ENCODE data around the gene SIGLEC6. TPM values are rescaled to one million over a fixed set of nuclear protein-coding genes. Genes with fewer than 3 reads are reported as not detected.

Gene SIGLEC6
- total and polyA plus RNA-seq, 3 experiments from 2014 or later: not detected

DNA sequence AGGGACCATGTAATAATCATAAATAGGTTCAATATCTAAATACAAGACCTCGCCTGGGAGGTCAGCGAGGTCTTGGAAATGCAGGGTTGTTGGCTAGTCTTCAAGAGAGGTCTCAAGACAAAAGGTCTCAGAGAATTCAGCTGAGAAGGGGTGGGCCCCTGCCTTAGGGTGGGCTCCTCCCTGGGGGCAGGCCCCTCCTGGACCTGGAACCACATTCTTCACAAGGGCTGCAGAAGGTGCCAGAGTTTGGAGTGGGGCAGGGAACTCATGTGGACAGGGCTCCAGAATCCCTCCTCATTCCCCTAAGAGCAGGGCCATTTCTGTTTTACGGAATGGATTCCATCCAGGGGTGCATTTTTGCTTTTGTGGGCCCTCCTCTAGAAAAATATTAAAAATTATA lies 43.0 kb downstream of the SIGLEC6 start:
- Histone ChIP-seq H3K9me3 (ENCODE audit: low read length) (no peaks in the 10 kb centered on the region), H3K27ac (ENCODE audit: low read depth, low read length) (no peak overlapping the region), H3K4me3 (ENCODE audit: low read length) (no peak overlapping the region), H3K4me1 (ENCODE audit: insufficient read depth, low read length) (no peaks in the 10 kb centered on the region), H3K36me3 (ENCODE audit: insufficient read depth, low read length) (no peaks in the 10 kb centered on the region), H3K27me3 (ENCODE audit: insufficient read depth, low read length, poor library complexity, severe bottlenecking) (no peaks in the 10 kb centered on the region)
- Mint-ChIP-seq H3K36me3 (no peaks in the 10 kb centered on the region), H3K4me1 (no peaks in the 10 kb centered on the region), H3K4me3 (no peak overlapping the region), H3K27ac (no peak overlapping the region), H3K27me3 (peaks cover 19 to 32% of the 10 kb centered on the region in 2 donors), H3K9me3 (peaks cover 0 to 1% (median 0%) of the 10 kb centered on the region in 5 donors)
- POLR2A ChIA-PET: no interaction called here
- CTCF ChIA-PET: interaction anchor here (2.4 kb wide), 1 partner anchor 15 kb away, joined by 7 read pairs; no protein-coding TSS in a partner anchor
- DNase-seq: no peak

DNA sequence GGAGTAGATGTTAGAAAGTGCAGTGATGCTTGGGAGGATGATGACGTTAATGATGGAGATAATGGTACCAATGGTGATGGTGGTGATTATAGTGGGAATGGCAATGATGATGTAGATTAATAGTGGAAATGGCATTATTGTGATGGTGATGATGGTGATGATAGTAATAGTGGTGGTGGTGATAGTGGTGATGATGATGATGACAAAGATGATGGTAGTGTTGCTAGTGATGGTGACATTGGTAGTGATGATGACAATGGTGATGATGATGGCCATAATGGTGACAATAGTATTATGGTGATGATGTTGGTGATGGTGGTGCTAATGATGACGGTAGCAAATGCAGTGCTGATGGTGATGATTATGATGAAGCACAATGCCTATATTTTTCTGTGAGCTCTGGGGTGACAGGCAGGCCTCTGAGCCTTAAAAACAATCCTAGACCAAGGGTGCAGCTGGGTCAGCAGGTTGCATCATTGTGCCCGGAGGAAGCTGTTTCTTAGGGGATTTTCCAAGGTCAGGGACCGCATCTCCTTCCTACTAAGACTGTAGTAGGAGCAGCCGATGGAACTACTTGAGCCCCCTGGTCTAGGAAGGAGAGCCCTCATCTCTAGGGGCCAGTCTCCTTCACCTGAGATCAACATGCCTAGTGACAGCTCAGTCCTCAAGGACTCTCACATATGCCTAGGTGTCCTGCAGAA lies 45.4 kb downstream of the SIGLEC6 start:
- Mint-ChIP-seq H3K36me3 (peaks cover 0 to 1% (median 0%) of the 10 kb centered on the region in 3 donors), H3K27me3 (peaks cover 17 to 38% of the 10 kb centered on the region in 2 donors), H3K9me3 (peaks cover 0 to 1% (median 0%) of the 10 kb centered on the region in 5 donors), H3K27ac (no peak overlapping the region), H3K4me1 (no peaks in the 10 kb centered on the region), H3K4me3 (no peak overlapping the region)
- POLR2A ChIA-PET: no interaction called here
- no peaks in the 10 kb centered on the region for H3K36me3 ChIP-seq (ENCODE audit: insufficient read depth, low read length)
- DNase-seq: no peak
- H3K4me1 ChIP-seq (ENCODE audit: insufficient read depth, low read length): no peaks in the 10 kb centered on the region
- no peaks in the 10 kb centered on the region for H3K9me3 ChIP-seq (ENCODE audit: low read length)
- no peak overlapping the region for H3K27ac ChIP-seq (ENCODE audit: low read depth, low read length)
- H3K4me3 ChIP-seq (ENCODE audit: low read length): no peak overlapping the region
- CTCF ChIA-PET: interaction anchor here (0.9 kb wide), 1 partner anchor 29 kb away, joined by 4 read pairs; no protein-coding TSS in a partner anchor
- H3K27me3 ChIP-seq (ENCODE audit: insufficient read depth, low read length, poor library complexity, severe bottlenecking): no peaks in the 10 kb centered on the region

DNA sequence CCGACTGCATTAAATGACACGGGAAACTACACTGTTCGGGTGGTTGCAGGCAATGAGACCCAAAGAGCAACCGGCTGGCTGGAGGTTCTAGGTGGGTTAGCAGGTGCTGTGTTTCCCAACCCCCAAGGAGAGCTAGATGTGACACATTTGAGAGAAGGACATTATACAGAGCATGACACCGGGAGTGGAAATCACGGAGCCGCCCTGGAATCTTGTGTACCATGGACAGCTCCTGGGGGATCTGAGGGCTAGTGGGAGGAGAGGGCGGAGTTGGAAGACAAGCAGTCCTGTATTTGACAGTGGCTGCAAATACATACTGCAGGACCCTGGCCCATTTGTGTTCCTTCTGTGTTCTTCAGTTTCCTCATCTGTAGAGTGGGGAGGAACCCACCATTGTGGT lies 50.9 kb downstream of the SIGLEC6 start:
- POLR2A ChIA-PET: no interaction called here
- H3K4me3 Mint-ChIP-seq: no peak overlapping the region

DNA sequence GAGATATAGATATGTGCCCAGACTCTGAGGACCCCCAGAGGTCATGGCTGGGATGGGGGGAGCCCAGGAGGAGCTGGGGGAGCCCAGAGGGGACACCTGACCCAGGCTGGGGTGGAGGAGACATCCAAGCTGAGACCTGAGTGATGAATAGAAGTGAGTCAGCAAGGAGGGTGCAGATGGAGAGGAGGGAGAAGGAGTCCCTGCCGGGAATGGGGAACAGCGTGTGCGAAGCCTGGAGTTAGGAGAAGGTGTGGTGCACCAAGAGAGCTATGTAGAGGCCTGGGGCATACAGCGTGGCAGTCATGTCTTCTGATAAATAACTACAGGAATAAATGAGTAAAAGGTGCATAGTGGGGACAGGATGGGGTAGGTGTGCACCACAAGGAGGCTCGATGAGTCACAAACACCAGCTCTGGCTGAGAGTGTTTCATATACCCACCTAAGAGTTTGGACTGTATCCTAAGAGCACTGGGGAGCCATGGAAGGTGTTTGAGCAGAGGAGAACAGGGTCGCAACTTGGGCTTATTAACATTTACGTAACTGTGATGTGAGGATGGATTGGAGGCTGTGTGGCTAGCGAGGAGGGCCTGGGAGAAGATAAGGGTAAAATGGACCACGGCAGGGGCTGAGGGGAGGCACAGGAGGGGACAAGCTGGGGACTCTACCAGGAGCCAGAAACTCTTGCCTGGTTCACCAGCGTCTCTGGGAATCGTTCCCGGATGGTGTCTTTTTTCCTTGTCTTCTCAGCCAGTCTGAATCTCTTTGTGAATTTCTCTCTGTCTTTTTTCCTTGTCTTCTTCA lies 51.7 kb downstream of the SIGLEC6 start:
- Histone ChIP-seq H3K9me3 (ENCODE audit: low read length) (no peaks in the 10 kb centered on the region), H3K27me3 (ENCODE audit: insufficient read depth, low read length, poor library complexity, severe bottlenecking) (no peaks in the 10 kb centered on the region), H3K36me3 (ENCODE audit: insufficient read depth, low read length) (no peaks in the 10 kb centered on the region), H3K4me1 (ENCODE audit: insufficient read depth, low read length) (no peaks in the 10 kb centered on the region), H3K4me3 (ENCODE audit: low read length) (no peak overlapping the region), H3K27ac (ENCODE audit: low read depth, low read length) (no peak overlapping the region)
- no peak for DNase-seq
- POLR2A ChIA-PET: no interaction called here
- H3K27ac Mint-ChIP-seq: no peak overlapping the region
- H3K4me1 Mint-ChIP-seq: no peaks in the 10 kb centered on the region
- peaks cover 0 to 1% (median 0%) of the 10 kb centered on the region in 3 donors for H3K36me3 Mint-ChIP-seq
- peaks cover 0 to 2% (median 0%) of the 10 kb centered on the region in 5 donors for H3K9me3 Mint-ChIP-seq
- peaks cover 25 to 60% of the 10 kb centered on the region in 2 donors for H3K27me3 Mint-ChIP-seq
- no peak overlapping the region for H3K4me3 Mint-ChIP-seq
- CTCF ChIA-PET: no interaction called here

More for the DNA sequence above, 50.9 kb downstream of the SIGLEC6 start:
- Histone ChIP-seq H3K4me3 (ENCODE audit: low read length) (no peak overlapping the region), H3K9me3 (ENCODE audit: low read length) (no peaks in the 10 kb centered on the region), H3K4me1 (ENCODE audit: insufficient read depth, low read length) (no peaks in the 10 kb centered on the region), H3K27ac (ENCODE audit: low read depth, low read length) (no peak overlapping the region), H3K27me3 (ENCODE audit: insufficient read depth, low read length, poor library complexity, severe bottlenecking) (no peaks in the 10 kb centered on the region), H3K36me3 (ENCODE audit: insufficient read depth, low read length) (no peaks in the 10 kb centered on the region)
- peaks cover 27 to 65% of the 10 kb centered on the region in 2 donors for H3K27me3 Mint-ChIP-seq
- no peak overlapping the region for H3K27ac Mint-ChIP-seq
- CTCF ChIA-PET: no interaction called here
- no peak for DNase-seq
- H3K4me1 Mint-ChIP-seq: no peaks in the 10 kb centered on the region
- H3K36me3 Mint-ChIP-seq: peaks cover 0 to 1% (median 0%) of the 10 kb centered on the region in 3 donors
- H3K9me3 Mint-ChIP-seq: peaks cover 0 to 2% (median 0%) of the 10 kb centered on the region in 5 donors

DNA sequence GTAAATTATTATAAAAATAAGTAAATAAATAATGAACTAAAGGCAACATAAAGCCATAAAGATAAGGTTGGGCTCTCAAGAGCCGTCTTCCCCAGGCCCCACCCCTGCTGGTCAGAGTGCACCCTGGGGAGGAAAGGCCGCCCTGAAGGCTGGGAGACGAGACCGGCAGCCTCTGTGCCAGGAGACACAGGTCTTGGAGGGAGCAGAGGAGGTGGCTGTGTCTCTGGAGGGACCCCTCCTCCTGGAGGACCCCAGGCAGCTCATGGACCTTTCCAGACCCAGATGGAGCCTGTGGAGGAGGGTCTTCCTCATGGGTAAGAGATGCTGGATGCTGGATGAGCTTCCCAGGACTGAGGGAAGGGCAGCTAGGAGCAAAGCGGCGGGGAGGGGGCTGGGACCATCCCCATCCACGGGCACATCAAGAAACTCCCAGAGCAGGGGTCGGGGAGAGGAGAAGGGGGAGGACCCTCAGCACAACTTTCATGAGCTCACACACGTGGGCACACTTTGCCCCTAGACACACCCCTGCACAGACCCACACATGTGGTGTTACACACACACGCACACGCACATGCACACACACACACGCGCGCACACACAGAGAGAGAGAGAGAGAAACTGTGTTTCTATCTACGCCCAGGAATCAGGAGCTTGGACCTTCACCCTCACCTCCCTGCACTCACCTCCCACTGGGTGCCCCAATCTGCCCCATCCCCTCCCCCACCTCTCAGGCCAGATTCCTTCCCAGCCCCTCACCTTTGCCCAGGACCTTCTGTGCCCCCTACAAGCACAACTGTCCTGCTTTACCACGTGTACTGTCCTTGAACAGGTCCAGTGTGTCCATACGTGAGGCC lies 52.9 kb downstream of the SIGLEC6 start, which contains the start of gene CEACAM18:
CEACAM18 (plus strand) TSS at position 159 of the 854 bp plus-strand sequence.
- Mint-ChIP-seq H3K4me3 (no peak within 1 kb of the TSS), H3K27ac (no peak within 1 kb of the TSS), H3K4me1 (no peaks in the 10 kb centered on the region), H3K36me3 (peaks cover 0 to 1% (median 0%) of the 10 kb centered on the region in 3 donors), H3K9me3 (peaks cover 0 to 2% (median 0%) of the 10 kb centered on the region in 5 donors), H3K27me3 (peaks cover 25 to 58% of the 10 kb centered on the region in 2 donors)
- H3K4me3 ChIP-seq (ENCODE audit: low read length): no peak within 1 kb of the TSS
- H3K36me3 ChIP-seq (ENCODE audit: insufficient read depth, low read length): no peaks in the 10 kb centered on the region
- POLR2A ChIA-PET: no interaction called here
- no peaks in the 10 kb centered on the region for H3K4me1 ChIP-seq (ENCODE audit: insufficient read depth, low read length)
- no peak within 1 kb of the TSS for H3K27ac ChIP-seq (ENCODE audit: low read depth, low read length)
- no peaks in the 10 kb centered on the region for H3K9me3 ChIP-seq (ENCODE audit: low read length)
- CTCF ChIA-PET: no interaction called here
- no peak for DNase-seq
- H3K27me3 ChIP-seq (ENCODE audit: insufficient read depth, low read length, poor library complexity, severe bottlenecking): no peaks in the 10 kb centered on the region

DNA sequence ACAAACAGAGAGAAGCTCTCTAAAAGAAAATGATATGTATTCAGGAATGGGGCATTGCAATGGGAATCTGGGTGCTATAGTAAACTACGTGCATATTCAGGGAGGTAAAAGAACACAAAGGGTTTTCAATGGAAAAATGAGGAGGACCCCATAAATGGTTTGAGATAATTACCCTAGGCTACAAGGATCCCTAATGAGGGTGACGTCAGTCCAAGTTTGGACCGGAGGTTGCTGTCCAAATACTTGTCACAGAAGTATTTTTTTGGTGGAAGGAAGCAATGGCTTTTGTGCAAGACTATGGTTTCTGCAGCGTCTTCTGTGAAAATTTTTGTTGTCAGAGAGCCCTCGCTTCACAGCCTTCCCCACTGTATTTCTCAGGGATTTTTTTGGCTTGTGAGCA lies 54.1 kb downstream of the SIGLEC6 start:
- ChIA-PET CTCF (no interaction called here), POLR2A (no interaction called here)
- Histone ChIP-seq H3K27me3 (ENCODE audit: insufficient read depth, low read length, poor library complexity, severe bottlenecking) (no peaks in the 10 kb centered on the region), H3K4me1 (ENCODE audit: insufficient read depth, low read length) (no peaks in the 10 kb centered on the region), H3K9me3 (ENCODE audit: low read length) (no peaks in the 10 kb centered on the region), H3K4me3 (ENCODE audit: low read length) (no peak overlapping the region), H3K36me3 (ENCODE audit: insufficient read depth, low read length) (no peaks in the 10 kb centered on the region), H3K27ac (ENCODE audit: low read depth, low read length) (no peak overlapping the region)
- Mint-ChIP-seq H3K4me3 (no peak overlapping the region), H3K9me3 (peaks cover 0 to 2% (median 0%) of the 10 kb centered on the region in 5 donors), H3K4me1 (no peaks in the 10 kb centered on the region), H3K27ac (no peak overlapping the region), H3K36me3 (peaks cover 0 to 1% (median 0%) of the 10 kb centered on the region in 3 donors), H3K27me3 (peaks cover 19 to 56% of the 10 kb centered on the region in 2 donors)
- DNase-seq: no peak

DNA sequence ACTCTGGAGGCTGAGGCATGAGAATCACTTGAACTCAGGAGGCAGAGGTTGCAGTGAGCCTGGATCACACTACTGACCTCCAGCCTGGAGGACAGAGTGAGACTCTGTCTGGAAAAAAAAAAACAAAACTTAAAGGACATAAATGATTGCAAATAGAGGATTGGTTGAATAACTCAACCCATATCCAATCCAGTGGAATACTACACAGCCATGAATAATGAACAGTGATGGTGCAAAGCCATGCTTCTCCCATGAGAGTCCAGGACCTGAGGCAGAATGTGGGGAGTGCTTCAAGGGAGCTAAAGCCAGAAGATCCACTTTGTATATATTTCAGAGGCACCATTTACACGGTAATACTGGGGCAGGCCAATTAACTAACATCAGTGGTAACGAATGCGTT lies 55.3 kb downstream of the SIGLEC6 start:
- POLR2A ChIA-PET: no interaction called here
- Mint-ChIP-seq H3K9me3 (peaks cover 0 to 2% (median 0%) of the 10 kb centered on the region in 5 donors), H3K27ac (no peak overlapping the region)

More for the DNA sequence above, 55.3 kb downstream of the SIGLEC6 start:
- Histone ChIP-seq H3K4me3 (ENCODE audit: low read length) (no peak overlapping the region), H3K27ac (ENCODE audit: low read depth, low read length) (no peak overlapping the region), H3K9me3 (ENCODE audit: low read length) (no peaks in the 10 kb centered on the region), H3K27me3 (ENCODE audit: insufficient read depth, low read length, poor library complexity, severe bottlenecking) (no peaks in the 10 kb centered on the region), H3K4me1 (ENCODE audit: insufficient read depth, low read length) (no peaks in the 10 kb centered on the region), H3K36me3 (ENCODE audit: insufficient read depth, low read length) (no peaks in the 10 kb centered on the region)
- no peak for DNase-seq
- Mint-ChIP-seq H3K4me1 (no peaks in the 10 kb centered on the region), H3K36me3 (no peaks in the 10 kb centered on the region), H3K27me3 (peaks cover 18 to 59% of the 10 kb centered on the region in 2 donors), H3K4me3 (no peak overlapping the region)
- CTCF ChIA-PET: no interaction called here

Measured in CD8-positive, alpha-beta memory T cell (primary cell).